Endothelial cell of umbilical vein (primary cell): ENCODE data around the gene RBMS2.

ENCODE experiments used
- EZH2 ChIP-seq: IDR thresholded peaks from 2 replicates; pipeline ENCODE4 v1.6.1; 2012; ENCODE audit warnings: borderline replicate concordance, low read depth, mild to moderate bottlenecking, moderate library complexity, low read length, inconsistent platforms; ENCODE audit not compliant: severe bottlenecking
- JUN ChIP-seq: IDR thresholded peaks from 2 replicates; pipeline ENCODE4 v1.6.1; 2011; ENCODE audit warnings: borderline replicate concordance, low read depth; ENCODE audit not compliant: insufficient read length, insufficient read depth
- MYC ChIP-seq: IDR thresholded peaks from one replicate; pipeline ENCODE4 v1.6.1; 2011; ENCODE audit warnings: mild to moderate bottlenecking, low read depth, low read length
- POLR2A ChIP-seq: IDR thresholded peaks from 2 replicates; pipeline ENCODE4 v1.6.1; 2012; ENCODE audit warnings: low read depth, mild to moderate bottlenecking, control low read depth, low read length
- POLR2AphosphoS5 ChIP-seq: IDR thresholded peaks from 2 replicates; pipeline ENCODE4 v1.6.1; 2012; ENCODE audit warnings: low read depth, mild to moderate bottlenecking, control low read depth, low read length, moderate library complexity; ENCODE audit not compliant: insufficient read depth
- TF ChIP-seq, protein P1 (sequence below): IDR thresholded peaks from 2 replicates; pipeline ENCODE4 v1.6.1; 2011; ENCODE audit not compliant: insufficient read depth, insufficient read length
- TF ChIP-seq, protein P2 (sequence below), 2 donors: IDR thresholded peaks; 1 replicate in 1 of 2; 2 replicates in 1 of 2; pipeline ENCODE4 v1.5.1; 2011; ENCODE audit warnings: low read length in 2 of 2, mild to moderate bottlenecking in 2 of 2, moderate library complexity in 2 of 2, control low read depth in 1 of 2, inconsistent platforms in 1 of 2, low read depth in 1 of 2; ENCODE audit not compliant: insufficient read depth in 1 of 2; ENCODE audit errors: extremely low read depth in 1 of 2

DNA sequence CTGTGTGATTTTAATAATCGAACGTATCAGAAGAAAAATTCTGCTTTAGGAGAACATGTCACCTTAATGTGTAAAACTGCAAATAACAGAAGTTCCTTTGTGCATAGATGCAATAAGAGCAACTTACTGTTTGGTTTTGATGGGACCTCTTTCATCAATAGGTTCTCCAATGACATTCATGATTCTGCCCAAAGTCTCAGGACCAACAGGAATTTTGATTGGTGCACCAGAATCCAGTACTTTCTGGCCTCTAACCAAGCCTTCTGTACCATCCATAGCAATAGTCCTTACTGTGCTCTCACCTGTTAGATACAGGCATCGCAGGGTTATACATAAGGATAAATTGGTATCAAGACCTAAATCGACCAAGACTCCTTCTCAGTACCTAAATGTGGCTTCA lies 123.0 kb downstream of the RBMS2 start:
- TF ChIP-seq, protein P1, sequence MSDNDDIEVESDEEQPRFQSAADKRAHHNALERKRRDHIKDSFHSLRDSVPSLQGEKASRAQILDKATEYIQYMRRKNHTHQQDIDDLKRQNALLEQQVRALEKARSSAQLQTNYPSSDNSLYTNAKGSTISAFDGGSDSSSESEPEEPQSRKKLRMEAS, result no peak
- TF ChIP-seq EZH2 (no peak), MYC (no peak), POLR2AphosphoS5 (no peak), JUN (no peak), POLR2A (no peak)
- TF ChIP-seq, protein P2, sequence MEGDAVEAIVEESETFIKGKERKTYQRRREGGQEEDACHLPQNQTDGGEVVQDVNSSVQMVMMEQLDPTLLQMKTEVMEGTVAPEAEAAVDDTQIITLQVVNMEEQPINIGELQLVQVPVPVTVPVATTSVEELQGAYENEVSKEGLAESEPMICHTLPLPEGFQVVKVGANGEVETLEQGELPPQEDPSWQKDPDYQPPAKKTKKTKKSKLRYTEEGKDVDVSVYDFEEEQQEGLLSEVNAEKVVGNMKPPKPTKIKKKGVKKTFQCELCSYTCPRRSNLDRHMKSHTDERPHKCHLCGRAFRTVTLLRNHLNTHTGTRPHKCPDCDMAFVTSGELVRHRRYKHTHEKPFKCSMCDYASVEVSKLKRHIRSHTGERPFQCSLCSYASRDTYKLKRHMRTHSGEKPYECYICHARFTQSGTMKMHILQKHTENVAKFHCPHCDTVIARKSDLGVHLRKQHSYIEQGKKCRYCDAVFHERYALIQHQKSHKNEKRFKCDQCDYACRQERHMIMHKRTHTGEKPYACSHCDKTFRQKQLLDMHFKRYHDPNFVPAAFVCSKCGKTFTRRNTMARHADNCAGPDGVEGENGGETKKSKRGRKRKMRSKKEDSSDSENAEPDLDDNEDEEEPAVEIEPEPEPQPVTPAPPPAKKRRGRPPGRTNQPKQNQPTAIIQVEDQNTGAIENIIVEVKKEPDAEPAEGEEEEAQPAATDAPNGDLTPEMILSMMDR (IDR thresholded peaks at IDR 0.05; ENCODE audit: extremely low read depth in 1 of 2, insufficient read depth in 1 of 2, low read depth in 1 of 2, low read length in 2 of 2), result no peak
